ENCODE data around the gene HACD1. TPM values are rescaled to one million over a fixed set of nuclear protein-coding genes. Genes with fewer than 3 reads are reported as not detected.
"Not testable (repeated sequence)": the region's sequence is repeated elsewhere in the genome, so short reads cannot be mapped to it uniquely, and the experiment has no call there.

HACD1 gene
- total and polyA plus RNA-seq, 2 experiments from 2014 or later, result 14.8 to 38.8 TPM

DNA sequence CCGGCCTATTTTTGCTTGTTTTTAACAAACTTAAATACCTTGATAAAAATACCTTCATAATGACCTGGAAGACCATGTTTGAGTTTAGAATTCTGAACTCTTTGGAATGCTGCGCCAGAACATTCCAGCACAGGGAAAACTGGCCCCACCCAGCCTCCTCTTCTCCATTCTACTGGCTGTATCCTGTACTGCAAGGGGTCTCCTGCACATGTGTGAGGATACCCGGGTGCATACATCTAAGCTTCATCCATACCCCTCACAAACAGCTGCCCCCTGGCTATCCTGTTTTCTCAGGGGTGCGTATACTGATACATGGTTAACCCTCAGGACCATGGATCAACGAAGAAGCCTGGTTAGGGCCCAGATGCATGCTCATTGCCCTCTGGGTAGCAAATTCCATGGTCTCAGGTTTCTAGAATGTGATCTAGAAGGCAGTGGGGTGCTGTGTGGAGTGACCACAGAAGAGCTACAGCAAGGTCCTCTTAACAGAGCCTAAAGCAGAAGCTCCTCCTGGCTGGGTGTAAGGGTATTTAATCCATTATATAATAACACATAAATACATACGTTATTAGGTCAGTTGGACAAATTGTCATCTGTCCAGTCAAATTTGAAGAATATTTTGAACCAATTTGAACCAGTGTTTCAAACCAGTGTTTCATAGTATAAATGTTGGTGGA, 26.1 kb downstream of the HACD1 start:
- Histone ChIP-seq H4K20me1 (ENCODE audit: insufficient read depth, poor library complexity, severe bottlenecking) (no peaks in the 10 kb centered on the region), H3K4me3 (no peak overlapping the region), H3K4me1 (ENCODE audit: insufficient read depth) (no peaks in the 10 kb centered on the region), H3K9me3 (ENCODE audit: low read depth) (no peaks in the 10 kb centered on the region), H3K9me2 (replicated peaks; ENCODE audit: insufficient read depth) (no peaks in the 10 kb centered on the region), H3K4me2 (no peak overlapping the region), H3K27me3 (no peaks in the 10 kb centered on the region), H3K36me3 (replicated peaks; ENCODE audit: insufficient read depth, low read depth) (no peaks in the 10 kb centered on the region), H3K27ac (no peak overlapping the region), H2AFZ (no peak overlapping the region), H3K79me2 (no peaks in the 10 kb centered on the region)
- WGBS (ENCODE audit: low lambda C conversion rate, missing lambda C conversion rate), result 92% methylated on average over 6 of the region's 6 CpGs
- DNase-seq (ENCODE audit: low spot score), result no peak
- TF ChIP-seq, protein P1, sequence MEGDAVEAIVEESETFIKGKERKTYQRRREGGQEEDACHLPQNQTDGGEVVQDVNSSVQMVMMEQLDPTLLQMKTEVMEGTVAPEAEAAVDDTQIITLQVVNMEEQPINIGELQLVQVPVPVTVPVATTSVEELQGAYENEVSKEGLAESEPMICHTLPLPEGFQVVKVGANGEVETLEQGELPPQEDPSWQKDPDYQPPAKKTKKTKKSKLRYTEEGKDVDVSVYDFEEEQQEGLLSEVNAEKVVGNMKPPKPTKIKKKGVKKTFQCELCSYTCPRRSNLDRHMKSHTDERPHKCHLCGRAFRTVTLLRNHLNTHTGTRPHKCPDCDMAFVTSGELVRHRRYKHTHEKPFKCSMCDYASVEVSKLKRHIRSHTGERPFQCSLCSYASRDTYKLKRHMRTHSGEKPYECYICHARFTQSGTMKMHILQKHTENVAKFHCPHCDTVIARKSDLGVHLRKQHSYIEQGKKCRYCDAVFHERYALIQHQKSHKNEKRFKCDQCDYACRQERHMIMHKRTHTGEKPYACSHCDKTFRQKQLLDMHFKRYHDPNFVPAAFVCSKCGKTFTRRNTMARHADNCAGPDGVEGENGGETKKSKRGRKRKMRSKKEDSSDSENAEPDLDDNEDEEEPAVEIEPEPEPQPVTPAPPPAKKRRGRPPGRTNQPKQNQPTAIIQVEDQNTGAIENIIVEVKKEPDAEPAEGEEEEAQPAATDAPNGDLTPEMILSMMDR (IDR thresholded peaks at IDR 0.05; ENCODE audit: poor library complexity), result no peak
- TF ChIP-seq EZH2phosphoT487 (IDR thresholded peaks at IDR 0.05; ENCODE audit: low read depth, severe bottlenecking, unreplicated experiment) (no peak), EZH2 (IDR thresholded peaks at IDR 0.05; ENCODE audit: borderline replicate concordance) (no peak)

DNA sequence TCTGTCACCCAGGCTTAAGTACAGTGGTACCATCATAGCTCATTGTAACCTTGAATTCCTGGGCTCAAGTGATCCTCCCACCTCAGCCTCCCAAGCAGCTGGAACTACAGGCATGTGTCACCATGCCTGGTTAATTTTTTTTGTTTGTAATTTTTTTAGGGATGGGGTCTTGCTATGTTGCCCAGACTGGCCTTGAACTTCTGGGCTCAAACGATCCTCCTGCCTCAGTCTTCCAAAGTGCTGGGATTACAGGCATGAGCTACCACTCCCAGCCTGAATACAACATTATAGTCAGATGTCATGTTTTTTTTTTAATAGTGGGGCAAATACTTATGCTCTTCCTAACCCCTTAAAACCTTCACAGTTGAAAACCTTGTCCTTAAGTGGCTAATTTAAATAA, 27.9 kb downstream of the HACD1 start:
- H4K20me1 ChIP-seq (ENCODE audit: insufficient read depth, poor library complexity, severe bottlenecking); H3K4me2 ChIP-seq; H3K36me3 ChIP-seq (replicated peaks; ENCODE audit: insufficient read depth, low read depth); H2AFZ ChIP-seq; H3K4me1 ChIP-seq (ENCODE audit: insufficient read depth); H3K79me2 ChIP-seq; H3K9me2 ChIP-seq (replicated peaks; ENCODE audit: insufficient read depth); H3K27ac ChIP-seq; H3K27me3 ChIP-seq; H3K9me3 ChIP-seq (ENCODE audit: low read depth); H3K4me3 ChIP-seq; DNase-seq (ENCODE audit: low spot score): not testable (repeated sequence)
- 96% methylated on average over 1 of the region's 1 CpG for whole genome bisulfite sequencing (ENCODE audit: low lambda C conversion rate, missing lambda C conversion rate)

DNA sequence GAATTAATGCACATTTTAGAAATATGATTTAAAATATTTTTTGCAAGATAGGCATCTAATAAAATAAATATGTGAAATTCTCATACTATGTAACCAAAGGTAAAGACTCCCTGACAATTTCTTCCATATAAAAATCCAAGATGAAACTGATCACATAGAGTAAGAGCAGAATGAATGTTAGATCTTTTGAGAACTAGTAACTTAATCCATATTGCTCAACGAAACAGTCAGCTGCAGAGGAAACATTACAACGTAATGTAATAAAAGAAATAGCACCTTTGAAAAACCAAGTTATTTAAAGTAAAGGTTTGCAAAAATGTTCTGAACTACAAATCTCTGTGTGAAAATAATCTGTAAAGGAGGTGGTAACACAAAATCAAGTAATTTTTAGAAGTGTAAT, 28.8 kb downstream of the HACD1 start:
- TF ChIP-seq, protein P1 (IDR thresholded peaks at IDR 0.05; ENCODE audit: poor library complexity), result no peak
- TF ChIP-seq EZH2 (IDR thresholded peaks at IDR 0.05; ENCODE audit: borderline replicate concordance), result no peak
- TF ChIP-seq EZH2phosphoT487 (IDR thresholded peaks at IDR 0.05; ENCODE audit: low read depth, severe bottlenecking, unreplicated experiment), result no peak
- H3K4me2 ChIP-seq, result no peak overlapping the region
- no peaks in the 10 kb centered on the region for H3K9me3 ChIP-seq (ENCODE audit: low read depth)
- 83% methylated on average over 2 of the region's 2 CpGs for WGBS (ENCODE audit: low lambda C conversion rate, missing lambda C conversion rate)
- H3K4me3 ChIP-seq, result no peak overlapping the region
- no peaks in the 10 kb centered on the region for H3K9me2 ChIP-seq (replicated peaks; ENCODE audit: insufficient read depth)
- H2AFZ ChIP-seq, result no peak overlapping the region
- H3K27ac ChIP-seq, result no peak overlapping the region
- H4K20me1 ChIP-seq (ENCODE audit: insufficient read depth, poor library complexity, severe bottlenecking), result no peaks in the 10 kb centered on the region
- no peaks in the 10 kb centered on the region for H3K79me2 ChIP-seq
- no peak for DNase-seq (ENCODE audit: low spot score)
- H3K36me3 ChIP-seq (replicated peaks; ENCODE audit: insufficient read depth, low read depth), result no peaks in the 10 kb centered on the region
- no peaks in the 10 kb centered on the region for H3K4me1 ChIP-seq (ENCODE audit: insufficient read depth)
- H3K27me3 ChIP-seq, result no peaks in the 10 kb centered on the region

DNA sequence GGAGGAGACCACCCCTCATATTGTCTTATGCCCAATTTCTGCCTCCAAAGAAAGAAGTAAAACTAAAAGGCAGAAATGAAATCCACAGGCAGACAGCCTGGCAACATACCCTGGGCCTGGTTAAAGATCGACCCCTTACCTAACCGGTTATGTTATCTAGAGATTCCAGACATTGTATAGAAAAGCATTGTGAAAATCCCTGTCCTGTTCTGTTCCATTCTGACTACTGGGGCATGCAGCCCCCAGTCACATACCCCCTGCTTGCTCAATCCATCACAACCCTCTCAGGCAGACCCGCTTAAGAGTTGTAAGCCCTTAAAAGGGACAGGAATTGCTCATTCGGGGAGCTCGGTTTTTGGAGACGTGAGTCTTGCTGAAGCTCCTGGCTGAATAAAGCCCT, 29.9 kb downstream of the HACD1 start:
- not testable (repeated sequence) for H3K27ac ChIP-seq; H3K79me2 ChIP-seq; H3K36me3 ChIP-seq (replicated peaks; ENCODE audit: insufficient read depth, low read depth); DNase-seq (ENCODE audit: low spot score); H3K4me1 ChIP-seq (ENCODE audit: insufficient read depth); H4K20me1 ChIP-seq (ENCODE audit: insufficient read depth, poor library complexity, severe bottlenecking); H3K27me3 ChIP-seq; H3K4me3 ChIP-seq; H2AFZ ChIP-seq; H3K4me2 ChIP-seq; H3K9me3 ChIP-seq (ENCODE audit: low read depth); H3K9me2 ChIP-seq (replicated peaks; ENCODE audit: insufficient read depth)
- 83% methylated on average over 6 of the region's 6 CpGs for WGBS (ENCODE audit: low lambda C conversion rate, missing lambda C conversion rate)
